Astrocyte (in vitro differentiated cells and primary cell): Measurements from ENCODE around the gene LYSMD2.

ENCODE experiments used
- CTCF ChIP-seq: IDR thresholded peaks from 2 replicates; pipeline ENCODE4 v1.5.1; 2011; ENCODE audit warnings: low read depth, mild to moderate bottlenecking, inconsistent platforms, low read length, moderate library complexity; ENCODE audit not compliant: insufficient read depth
- EZH2 ChIP-seq: IDR thresholded peaks from 2 replicates; pipeline ENCODE4 v1.6.1; 2012; ENCODE audit warnings: mild to moderate bottlenecking, low read length, inconsistent platforms; ENCODE audit not compliant: insufficient read depth

GRCh38 chr15:51697163-51697562, 40.3 kb downstream of the LYSMD2 start:
- TF ChIP-seq EZH2 (no peak), CTCF (no peak)
